Testis (tissue), 3 donors: ENCODE measurements around the gene OR5H1. TPM values are rescaled to one million over a fixed set of nuclear protein-coding genes. Genes with fewer than 3 reads are reported as not detected.
"Not testable (repeated sequence)": the region's sequence is repeated elsewhere in the genome, so short reads cannot be mapped to it uniquely, and the experiment has no call there.

Source experiments
- DNase-seq: peaks from one replicate; pipeline ENCODE4 v3.0.0-alpha.2; 2019
- H3K27ac ChIP-seq, 2 donors: fragments of 200-600 bp; sonication (generic); one replicate each; pipeline ENCODE4 v1.5.1; 2019
- H3K27me3 ChIP-seq: fragments of 200-600 bp; sonication (generic); one replicate; pipeline ENCODE4 v1.5.1; 2019
- H3K36me3 ChIP-seq: fragments of 200-600 bp; sonication (generic); one replicate; pipeline ENCODE4 v1.5.1; 2017; ENCODE audit warnings: low read depth; ENCODE audit errors: missing control alignments
- H3K4me1 ChIP-seq: fragments of 200-600 bp; sonication (generic); one replicate; pipeline ENCODE4 v1.5.1; 2019
- H3K4me3 ChIP-seq, 2 donors: fragments of 200-600 bp; sonication (generic); one replicate each; pipeline ENCODE4 v1.5.1; 2017 to 2019
- H3K9me3 ChIP-seq: fragments of 200-600 bp; sonication (generic); one replicate; pipeline ENCODE4 v1.5.1; 2017
- POLR2A ChIP-seq: fragments of 450-650 bp; IDR thresholded peaks from one replicate; pipeline ENCODE4 v1.6.1; 2017; ENCODE audit warnings: antibody characterized with exemption, mild to moderate bottlenecking, moderate library complexity
- WGBS, 2 donors: methylation state at CpG; one replicate each; pipeline ENCODE4 v1.1.5; 2018; 5-methylcytosine and 5-hydroxymethylcytosine counted together
- intact Hi-C: fragments of 100-400 bp; cut with DNase I; formaldehyde crosslinking; loops from one replicate; pipeline ENCODE4 v1.15.1; 2023; ENCODE audit warnings: low total_unique reads
- polyA plus RNA-seq: library from polyadenylated mRNA; stranded (reverse); fragments of 350-450 nt; fragmentation: Illumina TruSeq; extraction: RNeasy Lipid Tissue Mini Kit (QIAGEN cat#74804); gene quantifications from one replicate; pipeline ENCODE4 v1.2.3, GENCODE V29; 2014; ENCODE audit warnings: low read depth, low replicate concordance; ENCODE audit not compliant: insufficient read depth
- total RNA-seq, 2 donors: library from RNA; depleted of rRNA; stranded (reverse); fragments of >200 nt; gene quantifications; one replicate each; pipeline ENCODE4 v1.2.3, GENCODE V29; 2016
- TF ChIP-seq, protein P1 (sequence below), 3 experiments: fragments of 450-650 bp in 2 of 3; fragments of 200-600 bp in 1 of 3; sonication (generic) in 1 of 3; IDR thresholded peaks; one replicate each; pipeline ENCODE4 v1.5.1; 2016 to 2019; ENCODE audit warnings: antibody characterized with exemption in 3 of 3, mild to moderate bottlenecking in 2 of 3, moderate library complexity in 1 of 3

OR5H1 gene
- total and polyA plus RNA-seq, 3 donors from 2014 or later = 0.08 TPM; not detected in 2

DNA sequence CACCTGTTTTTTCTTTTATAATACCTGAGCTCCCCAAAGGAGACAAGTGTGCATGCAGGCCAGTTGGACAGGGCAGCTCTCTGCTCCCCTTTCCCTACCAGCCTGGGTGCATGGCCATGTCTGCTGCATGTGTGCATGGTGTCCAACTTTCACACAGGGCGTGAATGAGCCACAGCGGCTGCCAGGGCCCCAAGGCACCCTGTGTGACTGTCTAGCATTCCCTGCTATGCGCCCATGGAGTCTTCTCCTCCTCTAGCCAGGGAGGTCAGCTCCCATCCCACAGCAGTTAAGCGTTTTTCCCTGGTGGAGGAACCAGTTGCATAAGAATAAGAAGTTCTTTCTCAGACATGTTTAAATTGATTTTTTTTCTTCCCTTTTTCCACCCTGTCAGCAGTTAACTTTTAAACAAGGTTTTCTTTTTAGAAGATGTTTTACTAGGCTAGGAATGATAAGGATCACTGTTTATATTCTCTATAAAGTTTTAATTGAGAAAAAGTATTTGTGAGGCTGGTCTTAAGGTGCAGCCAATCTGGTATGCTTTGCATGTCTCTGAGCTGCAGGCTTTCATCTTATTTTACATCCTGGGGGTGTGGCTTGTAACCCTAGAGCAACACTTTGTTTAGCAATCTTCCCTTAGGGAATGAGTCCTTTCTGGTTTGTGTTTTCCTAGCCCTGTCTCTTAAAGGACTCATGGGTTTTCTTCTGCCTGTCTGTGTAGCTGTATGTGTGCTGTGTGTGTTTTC is 20.5 kb upstream of the OR5H1 start:
- intact Hi-C loops = no loop called here

GRCh38 chr3:98110550-98110908 is 20.0 kb upstream of the OR5H1 start:
- Histone ChIP-seq H3K36me3 (no peaks in the 10 kb centered on the region), H3K27ac (no peak overlapping the region), H3K9me3 (no peaks in the 10 kb centered on the region), H3K4me3 (no peak overlapping the region), H3K27me3 (no peaks in the 10 kb centered on the region), H3K4me1 (no peaks in the 10 kb centered on the region)
- DNase-seq = no peak
- intact Hi-C loops = no loop called here
- no peak for TF ChIP-seq POLR2A
- TF ChIP-seq, protein P1, sequence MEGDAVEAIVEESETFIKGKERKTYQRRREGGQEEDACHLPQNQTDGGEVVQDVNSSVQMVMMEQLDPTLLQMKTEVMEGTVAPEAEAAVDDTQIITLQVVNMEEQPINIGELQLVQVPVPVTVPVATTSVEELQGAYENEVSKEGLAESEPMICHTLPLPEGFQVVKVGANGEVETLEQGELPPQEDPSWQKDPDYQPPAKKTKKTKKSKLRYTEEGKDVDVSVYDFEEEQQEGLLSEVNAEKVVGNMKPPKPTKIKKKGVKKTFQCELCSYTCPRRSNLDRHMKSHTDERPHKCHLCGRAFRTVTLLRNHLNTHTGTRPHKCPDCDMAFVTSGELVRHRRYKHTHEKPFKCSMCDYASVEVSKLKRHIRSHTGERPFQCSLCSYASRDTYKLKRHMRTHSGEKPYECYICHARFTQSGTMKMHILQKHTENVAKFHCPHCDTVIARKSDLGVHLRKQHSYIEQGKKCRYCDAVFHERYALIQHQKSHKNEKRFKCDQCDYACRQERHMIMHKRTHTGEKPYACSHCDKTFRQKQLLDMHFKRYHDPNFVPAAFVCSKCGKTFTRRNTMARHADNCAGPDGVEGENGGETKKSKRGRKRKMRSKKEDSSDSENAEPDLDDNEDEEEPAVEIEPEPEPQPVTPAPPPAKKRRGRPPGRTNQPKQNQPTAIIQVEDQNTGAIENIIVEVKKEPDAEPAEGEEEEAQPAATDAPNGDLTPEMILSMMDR (IDR thresholded peaks at IDR 0.05) = no peak

More for the DNA sequence above, 20.5 kb upstream of the OR5H1 start:
- no peak for DNase-seq
- 89 to 95% methylated on average over 4 of the region's 4 CpGs for WGBS, 2 donors
- Histone ChIP-seq H3K9me3 (no peaks in the 10 kb centered on the region), H3K27me3 (no peaks in the 10 kb centered on the region), H3K36me3 (no peaks in the 10 kb centered on the region), H3K4me1 (no peaks in the 10 kb centered on the region), H3K27ac (no peak overlapping the region), H3K4me3 (no peak overlapping the region)
- TF ChIP-seq POLR2A = no peak
- TF ChIP-seq, protein P1 (IDR thresholded peaks at IDR 0.05) = no peak

GRCh38 chr3:98114264-98114663 is 16.3 kb upstream of the OR5H1 start:
- intact Hi-C loops = no loop called here
- TF ChIP-seq, protein P1 (IDR thresholded peaks at IDR 0.05) = no peak
- no peak for TF ChIP-seq POLR2A
- 76 to 79% methylated on average over 3 of the region's 3 CpGs for WGBS, 2 donors

DNA sequence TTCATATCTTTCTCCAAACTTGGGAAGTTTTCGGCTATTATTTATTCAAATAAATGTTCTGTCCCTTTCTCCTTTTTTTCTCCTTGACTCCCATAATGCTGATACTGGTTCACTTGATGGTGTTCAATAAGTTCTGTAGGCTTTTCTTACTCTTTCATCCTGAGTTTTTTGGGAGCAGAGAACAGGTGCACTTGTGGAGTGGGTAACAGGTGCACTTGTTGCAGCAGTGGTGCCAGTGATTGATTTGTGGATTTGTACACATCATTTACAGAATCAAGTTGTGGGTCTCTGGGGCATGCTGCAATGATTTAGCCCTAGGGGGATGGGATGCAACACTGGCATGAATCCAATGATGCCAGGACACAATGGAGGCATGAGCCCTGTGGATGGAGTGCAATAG is 14.8 kb upstream of the OR5H1 start:
- no peak for DNase-seq
- no peak overlapping the region for H3K4me3 ChIP-seq
- no peaks in the 10 kb centered on the region for H3K36me3 ChIP-seq
- no peak overlapping the region for H3K27ac ChIP-seq
- no peaks in the 10 kb centered on the region for H3K27me3 ChIP-seq
- no peaks in the 10 kb centered on the region for H3K9me3 ChIP-seq
- WGBS, 2 donors = 76 to 98% methylated on average over 1 of the region's 1 CpG
- no peaks in the 10 kb centered on the region for H3K4me1 ChIP-seq
- TF ChIP-seq, protein P1 (IDR thresholded peaks at IDR 0.05) = no peak
- TF ChIP-seq POLR2A = no peak
- intact Hi-C loops = no loop called here

More at GRCh38 chr3:98114264-98114663, 16.3 kb upstream of the OR5H1 start:
- H3K9me3 ChIP-seq = no peaks in the 10 kb centered on the region
- DNase-seq = no peak
- H3K4me3 ChIP-seq = no peak overlapping the region
- no peaks in the 10 kb centered on the region for H3K4me1 ChIP-seq
- no peaks in the 10 kb centered on the region for H3K27me3 ChIP-seq
- H3K36me3 ChIP-seq = no peaks in the 10 kb centered on the region
- no peak overlapping the region for H3K27ac ChIP-seq

DNA sequence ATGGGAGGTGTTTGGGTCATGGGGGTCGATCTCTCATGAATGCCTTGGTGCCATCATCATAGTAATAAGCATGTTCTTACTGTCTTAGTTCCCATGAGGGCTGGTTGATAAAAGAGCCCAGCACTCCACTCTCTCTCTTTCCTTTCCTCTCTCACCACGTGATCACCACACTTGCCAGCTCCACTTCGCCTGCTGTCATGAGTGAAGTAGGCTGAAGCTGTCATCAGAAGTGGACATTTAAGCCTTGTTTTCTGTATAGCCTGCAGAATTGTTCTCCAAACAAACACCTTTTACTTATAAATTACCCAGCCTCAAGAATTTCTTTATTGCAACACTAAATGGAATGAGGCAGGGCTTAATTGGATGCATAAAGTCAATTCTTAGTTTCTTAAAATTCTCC is 6.1 kb downstream of the OR5H1 start:
- DNase-seq = no peak
- Histone ChIP-seq H3K4me1 (no peaks in the 10 kb centered on the region), H3K27me3 (no peaks in the 10 kb centered on the region), H3K27ac (no peak overlapping the region), H3K36me3 (no peaks in the 10 kb centered on the region), H3K4me3 (no peak overlapping the region), H3K9me3 (no peaks in the 10 kb centered on the region)
- 61 to 74% methylated on average over 3 of the region's 3 CpGs for WGBS, 2 donors
- intact Hi-C loops = no loop called here
- TF ChIP-seq, protein P1 (IDR thresholded peaks at IDR 0.05) = no peak
- no peak for TF ChIP-seq POLR2A

DNA sequence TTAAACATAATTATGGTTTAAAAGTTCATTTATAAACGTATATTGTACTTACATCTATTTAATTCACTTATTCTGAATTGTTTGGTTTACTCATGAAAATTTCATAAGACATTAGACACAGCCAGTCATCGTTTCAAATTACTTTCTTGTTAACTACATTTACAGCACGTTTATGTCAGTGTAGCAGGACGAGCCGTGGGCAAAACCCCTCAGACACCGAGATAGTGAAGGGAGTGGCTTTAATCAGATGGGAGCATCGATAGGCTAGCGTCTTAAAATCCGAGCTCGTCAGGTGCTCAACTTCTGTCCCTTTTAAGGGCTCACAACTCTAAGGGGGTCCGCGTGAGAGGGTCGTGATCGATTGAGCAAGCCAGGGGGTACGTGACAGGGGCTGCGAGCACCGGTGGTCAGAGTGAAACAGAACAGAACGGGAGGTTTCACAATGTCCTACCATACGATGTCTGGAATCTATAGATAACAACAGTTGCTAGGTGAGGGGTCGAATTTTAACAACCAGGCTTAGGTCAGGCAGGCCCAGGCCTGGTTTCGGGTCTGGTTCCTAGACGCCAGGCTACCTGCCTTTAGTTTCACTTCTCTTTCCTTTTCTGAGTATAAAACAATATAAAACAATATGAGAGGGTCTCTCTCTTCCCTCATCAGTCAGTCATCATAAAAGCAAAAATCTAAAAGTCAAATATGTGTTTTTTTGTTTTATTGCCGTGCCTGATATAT is 7.5 kb downstream of the OR5H1 start:
- H3K4me1 ChIP-seq, H3K27me3 ChIP-seq, H3K27ac ChIP-seq, H3K4me3 ChIP-seq, H3K9me3 ChIP-seq, DNase-seq, H3K36me3 ChIP-seq, intact Hi-C loops: not testable (repeated sequence)
- 65 to 73% methylated on average over 23 of the region's 23 CpGs for WGBS, 2 donors
